ENCODE measurements around the gene BPIFB1.

Gene BPIFB1

DNA sequence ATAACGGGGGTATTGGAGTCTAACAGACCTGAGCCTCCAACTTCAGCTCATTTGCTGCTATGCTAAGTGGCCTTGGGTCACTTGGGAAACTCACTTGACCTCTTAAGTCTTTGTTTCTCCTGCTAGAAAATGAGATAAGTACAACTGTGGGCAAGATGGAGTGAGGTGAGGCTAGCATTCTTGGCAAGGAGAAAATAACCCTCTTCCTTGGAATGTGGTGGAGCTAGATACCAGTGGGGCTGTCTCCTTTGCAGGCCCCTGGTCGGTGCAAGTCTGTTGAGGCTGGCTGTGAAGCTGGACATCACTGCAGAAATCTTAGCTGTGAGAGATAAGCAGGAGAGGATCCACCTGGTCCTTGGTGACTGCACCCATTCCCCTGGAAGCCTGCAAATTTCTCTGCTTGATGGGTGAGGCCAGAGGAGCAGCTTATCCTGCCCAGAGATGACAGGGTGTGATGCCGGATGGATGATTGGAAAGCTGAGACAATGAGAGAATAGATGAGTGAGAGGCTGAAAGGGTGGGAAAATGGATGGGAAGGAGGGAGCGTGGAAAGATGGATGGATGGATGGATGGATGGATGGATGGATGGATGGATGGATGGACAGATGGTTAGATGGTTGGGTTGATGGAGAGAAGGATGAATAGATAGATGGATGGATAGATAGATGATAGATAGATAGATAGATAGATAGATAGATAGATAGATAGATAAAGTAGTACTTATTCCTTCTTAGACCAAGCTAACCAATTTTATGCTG lies 42.9 kb upstream of the BPIFB1 start:
- H3K4me3 ChIP-seq (ENCODE audit: low read depth, low read length): no peak overlapping the region
- no peak overlapping the region for H3K27ac ChIP-seq
- no peaks in the 10 kb centered on the region for H3K36me3 ChIP-seq (replicated peaks)
- TF ChIP-seq, protein P1, sequence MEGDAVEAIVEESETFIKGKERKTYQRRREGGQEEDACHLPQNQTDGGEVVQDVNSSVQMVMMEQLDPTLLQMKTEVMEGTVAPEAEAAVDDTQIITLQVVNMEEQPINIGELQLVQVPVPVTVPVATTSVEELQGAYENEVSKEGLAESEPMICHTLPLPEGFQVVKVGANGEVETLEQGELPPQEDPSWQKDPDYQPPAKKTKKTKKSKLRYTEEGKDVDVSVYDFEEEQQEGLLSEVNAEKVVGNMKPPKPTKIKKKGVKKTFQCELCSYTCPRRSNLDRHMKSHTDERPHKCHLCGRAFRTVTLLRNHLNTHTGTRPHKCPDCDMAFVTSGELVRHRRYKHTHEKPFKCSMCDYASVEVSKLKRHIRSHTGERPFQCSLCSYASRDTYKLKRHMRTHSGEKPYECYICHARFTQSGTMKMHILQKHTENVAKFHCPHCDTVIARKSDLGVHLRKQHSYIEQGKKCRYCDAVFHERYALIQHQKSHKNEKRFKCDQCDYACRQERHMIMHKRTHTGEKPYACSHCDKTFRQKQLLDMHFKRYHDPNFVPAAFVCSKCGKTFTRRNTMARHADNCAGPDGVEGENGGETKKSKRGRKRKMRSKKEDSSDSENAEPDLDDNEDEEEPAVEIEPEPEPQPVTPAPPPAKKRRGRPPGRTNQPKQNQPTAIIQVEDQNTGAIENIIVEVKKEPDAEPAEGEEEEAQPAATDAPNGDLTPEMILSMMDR (IDR thresholded peaks at IDR 0.05; ENCODE audit: low read depth, low read length, missing control alignments): no peak
- H3K27me3 ChIP-seq (replicated peaks): no peaks in the 10 kb centered on the region
- in situ Hi-C loops (cut with HindIII; ENCODE audit: low pct_ligation_motif_present, low sequenced_read_pairs): no loop called here
- DNase-seq: no peak

DNA sequence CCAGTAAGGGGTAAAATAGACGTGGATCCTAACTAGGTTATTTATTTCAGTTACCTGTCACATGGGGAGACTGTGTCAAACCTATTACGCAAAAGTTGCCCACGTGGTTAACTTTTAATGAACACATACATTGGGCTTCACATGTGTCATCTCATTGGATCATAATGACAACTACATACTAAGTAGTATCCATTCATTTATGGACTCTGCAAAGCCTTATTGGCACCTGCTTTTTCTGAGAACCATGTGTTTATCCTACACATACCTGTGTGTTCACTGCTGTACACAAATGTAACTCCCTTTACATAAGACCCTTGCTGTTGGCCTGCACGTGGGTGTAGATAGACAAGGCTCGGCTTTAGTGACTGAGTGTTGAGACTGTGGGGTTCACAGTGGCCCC lies 42.1 kb upstream of the BPIFB1 start:
- in situ Hi-C loops (cut with HindIII; ENCODE audit: low pct_ligation_motif_present, low sequenced_read_pairs): no loop called here
- no peak for DNase-seq
- Histone ChIP-seq H3K27me3 (replicated peaks) (no peaks in the 10 kb centered on the region), H3K36me3 (replicated peaks) (no peaks in the 10 kb centered on the region), H3K4me3 (ENCODE audit: low read depth, low read length) (no peak overlapping the region), H3K27ac (no peak overlapping the region)
- TF ChIP-seq, protein P1 (IDR thresholded peaks at IDR 0.05; ENCODE audit: low read depth, low read length, missing control alignments): no peak

DNA sequence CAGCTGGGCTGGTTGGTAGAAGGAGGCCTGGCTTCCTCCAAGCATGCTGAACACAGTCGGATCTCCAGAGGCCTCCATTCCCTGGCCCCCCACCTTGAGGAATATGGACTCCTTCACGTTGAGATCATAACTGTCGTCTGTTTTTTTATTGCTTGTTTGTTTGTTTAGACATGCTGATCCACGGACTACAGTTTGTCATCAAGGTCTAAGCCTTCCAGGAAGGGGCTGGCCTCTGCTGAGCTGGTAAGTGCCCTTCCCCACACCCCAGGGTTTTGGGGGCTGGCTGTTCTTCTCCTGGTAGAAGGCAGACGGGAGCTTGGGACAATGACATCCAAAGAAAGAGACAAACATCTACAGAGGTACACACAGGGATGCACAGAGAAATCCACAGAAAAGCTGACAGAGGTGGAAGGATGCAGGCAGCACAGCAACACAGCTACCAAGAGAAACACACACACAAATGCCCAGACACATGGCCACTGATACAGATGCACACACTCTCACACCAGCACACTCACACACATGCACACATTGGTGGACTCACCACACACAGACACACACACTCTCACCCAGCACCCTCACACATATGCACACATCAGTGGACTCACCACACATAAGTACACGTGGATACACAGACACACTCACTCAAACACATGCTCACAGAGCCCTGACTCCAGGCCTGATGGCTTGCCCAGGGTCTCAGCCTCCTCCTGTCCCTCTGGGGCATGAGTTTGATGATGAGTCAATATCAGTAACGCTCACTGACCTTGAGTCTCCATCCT lies 40.5 kb upstream of the BPIFB1 start:
- H3K27me3 ChIP-seq (replicated peaks): no peaks in the 10 kb centered on the region
- no peak overlapping the region for H3K4me3 ChIP-seq (ENCODE audit: low read depth, low read length)
- no peak overlapping the region for H3K27ac ChIP-seq
- no peak for DNase-seq
- TF ChIP-seq, protein P1 (IDR thresholded peaks at IDR 0.05; ENCODE audit: low read depth, low read length, missing control alignments): no peak
- in situ Hi-C loops (cut with HindIII; ENCODE audit: low pct_ligation_motif_present, low sequenced_read_pairs): no loop called here
- H3K36me3 ChIP-seq (replicated peaks): no peaks in the 10 kb centered on the region

DNA sequence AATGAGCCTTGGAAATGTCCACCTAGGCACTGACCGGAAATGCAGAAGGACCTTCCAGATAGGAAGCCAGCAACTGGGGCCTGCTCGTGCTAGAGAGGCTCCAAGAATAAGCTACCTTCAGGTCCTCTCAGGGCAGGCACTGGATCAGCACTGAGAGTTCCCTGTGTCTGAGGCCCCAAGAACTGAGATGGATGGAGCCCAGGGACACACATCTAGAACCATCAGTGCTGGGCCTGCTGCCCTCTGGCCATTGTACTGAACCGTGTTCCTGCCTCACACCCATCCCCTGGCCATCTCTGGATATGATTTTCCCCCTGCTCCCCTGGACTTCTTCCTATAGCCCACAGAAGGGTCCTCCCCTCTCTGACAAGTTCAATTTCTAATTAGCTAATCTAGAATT lies 36.9 kb upstream of the BPIFB1 start:
- no peak overlapping the region for H3K4me3 ChIP-seq (ENCODE audit: low read depth, low read length)
- no peaks in the 10 kb centered on the region for H3K27me3 ChIP-seq (replicated peaks)
- in situ Hi-C loops (cut with HindIII; ENCODE audit: low pct_ligation_motif_present, low sequenced_read_pairs): no loop called here
- TF ChIP-seq, protein P1 (IDR thresholded peaks at IDR 0.05; ENCODE audit: low read depth, low read length, missing control alignments): no peak
- no peak overlapping the region for H3K27ac ChIP-seq
- H3K36me3 ChIP-seq (replicated peaks): no peaks in the 10 kb centered on the region
- no peak for DNase-seq

DNA sequence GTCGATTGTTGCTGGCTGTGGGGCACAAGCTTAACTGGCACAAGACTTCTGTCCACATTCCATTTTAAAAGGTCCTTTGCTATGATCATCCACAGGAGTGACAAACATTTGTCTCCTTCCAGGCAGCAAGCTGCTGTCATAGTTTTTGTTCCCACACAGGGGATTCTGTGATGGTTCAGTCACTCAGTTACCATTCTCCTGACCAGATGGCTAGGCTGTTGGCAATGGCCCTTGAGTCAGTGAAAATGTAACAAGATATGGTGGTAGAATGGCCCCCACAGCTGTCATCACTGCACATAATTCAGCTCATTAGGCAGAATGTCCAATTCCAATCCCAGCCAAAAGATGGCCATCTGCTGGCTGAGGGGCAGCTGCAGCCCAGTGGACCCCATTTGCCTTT lies 33.6 kb upstream of the BPIFB1 start:
- DNase-seq: no peak
- in situ Hi-C loops (cut with HindIII; ENCODE audit: low pct_ligation_motif_present, low sequenced_read_pairs): no loop called here
- TF ChIP-seq, protein P1 (IDR thresholded peaks at IDR 0.05; ENCODE audit: low read depth, low read length, missing control alignments): no peak

More for the DNA sequence above, 33.6 kb upstream of the BPIFB1 start:
- no peaks in the 10 kb centered on the region for H3K27me3 ChIP-seq (replicated peaks)
- no peak overlapping the region for H3K27ac ChIP-seq
- H3K4me3 ChIP-seq (ENCODE audit: low read depth, low read length): no peak overlapping the region
- H3K36me3 ChIP-seq (replicated peaks): no peaks in the 10 kb centered on the region

Measured in brain microvascular endothelial cell (primary cell).